Fibroblast of skin of back (primary cell): Measurements from ENCODE around the gene TSPAN14.

Experiments
- DNase-seq: peaks from one replicate; pipeline ENCODE4 v3.0.0-alpha.2; 2013

TSPAN14 gene

GRCh38 chr10:80421707-80422536, 32.2 kb upstream of the TSPAN14 start:
- no peak for DNase-seq

- DNase-seq = no peak
Observed at GRCh38 chr10:80425901-80426300, 28.2 kb upstream of the TSPAN14 start.

- no peak for DNase-seq
Observed at GRCh38 chr10:80427541-80427940, 26.6 kb upstream of the TSPAN14 start.

GRCh38 chr10:80429521-80429973, 24.6 kb upstream of the TSPAN14 start:
- DNase-seq = peak; percentile 16

- DNase-seq = no peak
Observed at GRCh38 chr10:80433134-80433533, 21.0 kb upstream of the TSPAN14 start.

- no peak for DNase-seq
Observed at GRCh38 chr10:80436446-80437098, 17.5 kb upstream of the TSPAN14 start.

GRCh38 chr10:80437227-80437626, 16.9 kb upstream of the TSPAN14 start:
- DNase-seq = no peak

GRCh38 chr10:80441831-80442230, 12.3 kb upstream of the TSPAN14 start:
- no peak for DNase-seq

- no peak for DNase-seq
Observed at GRCh38 chr10:80442879-80443278, 11.2 kb upstream of the TSPAN14 start.

GRCh38 chr10:80443531-80443974, 10.6 kb upstream of the TSPAN14 start:
- peak; percentile 21 for DNase-seq

GRCh38 chr10:80444124-80444523, 10.0 kb upstream of the TSPAN14 start:
- no peak for DNase-seq

- peak; percentile 71 for DNase-seq
Observed at GRCh38 chr10:80444646-80445319, 9.3 kb upstream of the TSPAN14 start.

- no peak for DNase-seq
Observed at GRCh38 chr10:80447436-80448190, 6.5 kb upstream of the TSPAN14 start.

GRCh38 chr10:80448209-80448942, 5.7 kb upstream of the TSPAN14 start:
- no peak for DNase-seq

- no peak for DNase-seq
Observed at GRCh38 chr10:80449520-80449919, 4.6 kb upstream of the TSPAN14 start.

- no peak for DNase-seq
Observed at GRCh38 chr10:80451132-80451531, 3.0 kb upstream of the TSPAN14 start.

GRCh38 chr10:80452069-80452468, 2.0 kb upstream of the TSPAN14 start:
- DNase-seq = no peak

GRCh38 chr10:80452640-80453039, 1.5 kb upstream of the TSPAN14 start:
- no peak for DNase-seq

- DNase-seq = no peak
Observed at GRCh38 chr10:80453056-80453841, 861 bp upstream of the TSPAN14 start.

- DNase-seq = peak; percentile 33
Observed at GRCh38 chr10:80454513-80455460, 677 bp downstream of the TSPAN14 start.
